Keratinocyte (primary cell): ENCODE results near the gene GTF2H4. TPM values are rescaled to one million over a fixed set of nuclear protein-coding genes. Genes with fewer than 3 reads are reported as not detected.

Experiments
- DNase-seq: peaks from one replicate; pipeline ENCODE4 v3.0.0-alpha.2; 2011; ENCODE audit warnings: low read depth, missing footprints, low spot score
- FAIRE-seq: peaks from 2 replicates; lab custom pipeline; 2011; peaks lifted over from hg19 to GRCh38; lab: Jason Lieb, UNC
- H2AFZ ChIP-seq: 2 replicates; pipeline ENCODE4 v1.6.0; 2012; ENCODE audit warnings: low read length, control low read depth, inconsistent platforms; ENCODE audit not compliant: control insufficient read depth
- H3K27ac ChIP-seq: 2 replicates; pipeline ENCODE4 v1.5.1; 2011; ENCODE audit warnings: low read length; ENCODE audit not compliant: control insufficient read depth, insufficient read depth
- H3K27me3 ChIP-seq: 3 replicates; pipeline ENCODE4 v1.6.0; 2011; ENCODE audit warnings: low read length; ENCODE audit not compliant: control insufficient read depth, insufficient read depth; ENCODE audit errors: extremely low read depth
- H3K36me3 ChIP-seq, 2 experiments: 2 replicates in 1 of 2; 3 replicates in 1 of 2; pipeline ENCODE4 v1.5.1; 2011; ENCODE audit warnings: low read length in 2 of 2, mild to moderate bottlenecking in 1 of 2; ENCODE audit not compliant: control insufficient read depth in 2 of 2, insufficient read depth in 2 of 2; ENCODE audit errors: extremely low read depth in 1 of 2
- H3K4me1 ChIP-seq: 3 replicates; pipeline ENCODE4 v1.5.1; 2011; ENCODE audit warnings: low read length; ENCODE audit not compliant: control insufficient read depth, insufficient read depth; ENCODE audit errors: extremely low read depth
- H3K4me2 ChIP-seq: 3 replicates; pipeline ENCODE4 v1.6.0; 2011; ENCODE audit warnings: low read depth, low read length; ENCODE audit not compliant: control insufficient read depth, insufficient read depth; ENCODE audit errors: extremely low read depth
- H3K4me3 ChIP-seq, 3 experiments: fragments of 200-600 bp in 1 of 3; sonication (generic) in 1 of 3; 2 replicates in 2 of 3; 3 replicates in 1 of 3; pipeline ENCODE4 v1.5.1; 2011 to 2016; ENCODE audit warnings: low read length in 3 of 3, mild to moderate bottlenecking in 3 of 3, control low read depth in 2 of 3, inconsistent platforms in 1 of 3, low read depth in 1 of 3, mixed read lengths in 1 of 3, mixed run types in 1 of 3, moderate library complexity in 1 of 3; ENCODE audit not compliant: control insufficient read depth in 2 of 3, insufficient read depth in 2 of 3; ENCODE audit errors: extremely low read depth in 1 of 3
- H3K79me2 ChIP-seq: 2 replicates; pipeline ENCODE4 v1.6.0; 2012; ENCODE audit warnings: low read length; ENCODE audit not compliant: control insufficient read depth, insufficient read depth
- H3K9ac ChIP-seq: 3 replicates; pipeline ENCODE4 v1.6.0; 2011; ENCODE audit warnings: low read length; ENCODE audit not compliant: control insufficient read depth, insufficient read depth; ENCODE audit errors: extremely low read depth
- H3K9me1 ChIP-seq: 3 replicates; pipeline ENCODE4 v1.6.0; 2011; ENCODE audit warnings: low read length; ENCODE audit not compliant: control insufficient read depth, insufficient read depth; ENCODE audit errors: extremely low read depth
- H3K9me3 ChIP-seq: 2 replicates; pipeline ENCODE4 v1.5.1; 2012; ENCODE audit warnings: low read depth, low read length; ENCODE audit not compliant: control insufficient read depth
- H4K20me1 ChIP-seq: 3 replicates; pipeline ENCODE4 v1.6.0; 2011; ENCODE audit warnings: low read length; ENCODE audit not compliant: control insufficient read depth, insufficient read depth; ENCODE audit errors: extremely low read depth
- CTCF ChIP-seq, 3 experiments: IDR thresholded peaks in 1 of 3; conservative IDR thresholded peaks in 1 of 3; optimal IDR thresholded peaks in 1 of 3; 2 replicates in 2 of 3; 3 replicates in 1 of 3; pipeline versions ENCODE3 to v1.5.1; 2011; ENCODE audit warnings: low read length in 3 of 3, mild to moderate bottlenecking in 3 of 3, moderate library complexity in 2 of 3, control low read depth in 1 of 3, inconsistent platforms in 1 of 3; ENCODE audit not compliant: insufficient read depth in 2 of 3; ENCODE audit errors: extremely low read depth in 1 of 3
- EZH2 ChIP-seq: IDR thresholded peaks from one replicate; pipeline ENCODE4 v1.6.1; 2012; ENCODE audit warnings: inconsistent platforms, mild to moderate bottlenecking, low read length, moderate library complexity
- dilution Hi-C: fragments of 300-500 bp; cut with MboI; formaldehyde crosslinking; loops from one replicate; pipeline ENCODE4 v1.7.0; 2020; ENCODE audit warnings: low sequenced_read_pairs; ENCODE audit not compliant: extremely low pct_ligation_motif_present
- polyA plus RNA-seq, 5 experiments: library from polyadenylated mRNA; depleted of rRNA in 3 of 5; stranded (reverse) in 3 of 5; stranded (forward) in 1 of 5; unstranded in 1 of 5; fragments of >200 nt; gene quantifications; 1 replicate in 1 of 5; 2 replicates in 3 of 5; 3 replicates in 1 of 5; pipeline versions ENCODE4 v1.2.1 to v1.2.3, GENCODE V29; 2011 to 2012; ENCODE audit warnings: missing spikeins in 2 of 5, low read depth in 1 of 5, low replicate concordance in 1 of 5
- small RNA-seq, 3 experiments: library from RNA; depleted of rRNA; stranded (forward); fragments of <200 nt; gene quantifications; one replicate each; pipeline ENCODE3, GENCODE V24; 2012; ENCODE audit warnings: low read depth in 3 of 3, low replicate concordance in 1 of 3; ENCODE audit not compliant: insufficient read length in 3 of 3

GTF2H4 gene
- polyA plus RNA-seq, 1 donor (not counting 4 experiments of a cell fraction or from before 2014, with no cell fraction given), result 38.7 TPM

- no peak overlapping the region for H3K27ac ChIP-seq
- dilution Hi-C loops, result no loop called here
- H3K9me1 ChIP-seq, result no peaks in the 10 kb centered on the region
- FAIRE-seq, result no peak
- no peak overlapping the region for H3K4me3 ChIP-seq
- H2AFZ ChIP-seq, result no peak overlapping the region
- no peaks in the 10 kb centered on the region for H3K36me3 ChIP-seq
- no peak overlapping the region for H3K9ac ChIP-seq
- no peaks in the 10 kb centered on the region for H3K27me3 ChIP-seq
- no peaks in the 10 kb centered on the region for H4K20me1 ChIP-seq
- no peak for TF ChIP-seq CTCF (optimal IDR thresholded peaks at IDR 0.05 in 1 of 3, IDR thresholded peaks at IDR 0.05 in 1 of 3, conservative IDR thresholded peaks at IDR 0.05 in 1 of 3; ENCODE audit: extremely low read depth in 1 of 3, insufficient read depth in 2 of 3, low read length in 3 of 3)
- TF ChIP-seq EZH2, result no peak
- H3K4me1 ChIP-seq, result peaks cover 5% of the 10 kb centered on the region
- H3K4me2 ChIP-seq, result no peak overlapping the region
- H3K9me3 ChIP-seq, result no peaks in the 10 kb centered on the region
- no peak for DNase-seq
- H3K79me2 ChIP-seq, result no peaks in the 10 kb centered on the region
Observed at GRCh38 chr6:30962716-30963115, 54.7 kb downstream of the GTF2H4 start.

DNA sequence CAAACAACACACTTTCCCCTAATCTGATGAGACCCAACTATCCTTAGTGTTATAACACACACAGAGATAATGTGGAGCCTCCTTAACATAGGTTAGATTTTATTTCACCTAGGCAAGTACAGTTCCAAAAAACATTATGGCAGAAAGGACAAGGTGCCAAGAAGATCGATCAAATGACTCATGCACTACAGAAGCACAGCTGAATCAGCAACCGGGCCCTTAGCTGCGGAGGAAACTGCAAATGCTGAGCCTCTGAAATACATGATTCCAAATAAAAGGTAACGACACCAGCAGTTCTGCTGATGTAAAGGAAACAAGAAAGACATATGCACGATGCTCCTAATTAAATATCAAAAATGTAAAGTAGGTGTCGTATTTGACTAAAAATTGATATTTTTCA is 55.6 kb downstream of the GTF2H4 start:
- H3K9me1 ChIP-seq, result no peaks in the 10 kb centered on the region
- no peaks in the 10 kb centered on the region for H3K79me2 ChIP-seq
- dilution Hi-C loops, result no loop called here
- no peak overlapping the region for H3K4me3 ChIP-seq
- no peaks in the 10 kb centered on the region for H4K20me1 ChIP-seq
- no peaks in the 10 kb centered on the region for H3K9me3 ChIP-seq
- DNase-seq (no peak), FAIRE-seq (peak; percentile 81)
- TF ChIP-seq CTCF (optimal IDR thresholded peaks at IDR 0.05 in 1 of 3, IDR thresholded peaks at IDR 0.05 in 1 of 3, conservative IDR thresholded peaks at IDR 0.05 in 1 of 3; ENCODE audit: extremely low read depth in 1 of 3, insufficient read depth in 2 of 3, low read length in 3 of 3) (no peak), EZH2 (no peak)
- H3K4me2 ChIP-seq, result no peak overlapping the region
- no peak overlapping the region for H2AFZ ChIP-seq
- H3K4me1 ChIP-seq, result peaks cover 5% of the 10 kb centered on the region
- H3K27me3 ChIP-seq, result no peaks in the 10 kb centered on the region
- H3K9ac ChIP-seq, result no peak overlapping the region
- no peaks in the 10 kb centered on the region for H3K36me3 ChIP-seq
- no peak overlapping the region for H3K27ac ChIP-seq

Small RNA genes lying within 50 kb of the gene (small RNA-seq; reads per million reads assigned to genes)
- gene RF00019, result 0 reads per million in 3 experiments

Other genes with a start within 250 kb of the GTF2H4 start
- gene DHX16, start 235.2 kb upstream of the GTF2H4 start, polyA plus RNA-seq, result 27.9 to 36.4 TPM (median 34.2 TPM) in 3 replicates
- 87.0 to 114 TPM (median 88.9 TPM) in 3 replicates for gene PPP1R18, start 221.6 kb upstream of the GTF2H4 start, polyA plus RNA-seq
- 2.7 to 17.8 TPM (median 7.0 TPM) in 3 replicates for gene NRM, start 217.2 kb upstream of the GTF2H4 start, polyA plus RNA-seq
- gene MDC1, start 190.9 kb upstream of the GTF2H4 start, polyA plus RNA-seq, result 4.2 to 10.0 TPM (median 6.9 TPM) in 3 replicates
- 1,010 to 1,517 TPM (median 1,159 TPM) in 3 replicates for gene TUBB, start 187.9 kb upstream of the GTF2H4 start, polyA plus RNA-seq
- 21.6 to 23.8 TPM (median 22.1 TPM) in 3 replicates for gene FLOT1, start 165.5 kb upstream of the GTF2H4 start, polyA plus RNA-seq
- 171 to 289 TPM (median 277 TPM) in 3 replicates for gene IER3, start 163.7 kb upstream of the GTF2H4 start, polyA plus RNA-seq
- 104 to 178 TPM (median 152 TPM) in 3 replicates for gene DDR1, start 23.7 kb upstream of the GTF2H4 start, polyA plus RNA-seq
- gene VARS2, start 6.0 kb downstream of the GTF2H4 start, polyA plus RNA-seq, result 12.8 to 14.3 TPM (median 13.8 TPM) in 3 replicates
- not detected in 3 replicates for gene SFTA2, start 24.0 kb downstream of the GTF2H4 start, polyA plus RNA-seq
- 0.05 TPM in 1 of 3 replicates, not detected in the others for gene MUCL3, start 32.8 kb downstream of the GTF2H4 start, polyA plus RNA-seq
- gene MUC21, start 75.5 kb downstream of the GTF2H4 start, polyA plus RNA-seq, result not detected in 3 replicates
- not detected in 3 replicates for gene MUC22, start 102.3 kb downstream of the GTF2H4 start, polyA plus RNA-seq
- 0.08 to 0.35 TPM (median 0.30 TPM) in 3 replicates for gene C6orf15, start 204.4 kb downstream of the GTF2H4 start, polyA plus RNA-seq
- 3.6 to 9.4 TPM (median 5.7 TPM) in 3 replicates for gene PSORS1C1, start 206.6 kb downstream of the GTF2H4 start, polyA plus RNA-seq
- gene CDSN, start 212.2 kb downstream of the GTF2H4 start, polyA plus RNA-seq, result 4.0 to 8.3 TPM (median 5.0 TPM) in 3 replicates
- gene PSORS1C2, start 230.9 kb downstream of the GTF2H4 start, polyA plus RNA-seq, result not detected in 3 replicates
- 7.0 to 8.4 TPM (median 7.5 TPM) in 3 replicates for gene CCHCR1, start 249.6 kb downstream of the GTF2H4 start, polyA plus RNA-seq